Body of pancreas (tissue), 4 donors: ENCODE data around the gene PRDM15.

Source experiments
- CTCF ChIP-seq, 7 experiments: fragments of 450-650 bp in 4 of 7; fragments of 200-600 bp in 3 of 7; sonication (generic) in 3 of 7; IDR thresholded peaks; one replicate each; pipeline ENCODE4 v1.5.1; 2016 to 2019; ENCODE audit warnings: antibody characterized with exemption in 7 of 7
- POLR2A ChIP-seq, 3 donors: fragments of 450-650 bp; IDR thresholded peaks; one replicate each; pipeline ENCODE4 v1.6.1; 2016; ENCODE audit warnings: antibody characterized with exemption in 3 of 3, mild to moderate bottlenecking in 2 of 3

GRCh38 chr21:41895643-41896493 is 16.7 kb upstream of the PRDM15 start:
- TF ChIP-seq POLR2A (IDR thresholded peaks at IDR 0.05) (no peak), CTCF (IDR thresholded peaks at IDR 0.05) (no peak)
